ENCODE results near the gene REEP5.

REEP5 gene

GRCh38 chr5:112933651-112934365, 11.8 kb upstream of the REEP5 start:
- in situ Hi-C loops (cut with MboI; ENCODE audit: low sequenced_read_pairs, unreplicated experiment), result no loop called here
- DNase-seq (ENCODE audit: low spot score), result no peak
- TF ChIP-seq CTCF (IDR thresholded peaks at IDR 0.05; ENCODE audit: borderline replicate concordance, control extremely low read depth, extremely low read depth, insufficient read depth, missing control alignments), result no peak

GRCh38 chr5:112933105-112933504, 11.1 kb upstream of the REEP5 start:
- in situ Hi-C loops (cut with MboI; ENCODE audit: low sequenced_read_pairs, unreplicated experiment), result no loop called here
- no peak for TF ChIP-seq CTCF (IDR thresholded peaks at IDR 0.05; ENCODE audit: borderline replicate concordance, control extremely low read depth, extremely low read depth, insufficient read depth, missing control alignments)
- DNase-seq (ENCODE audit: low spot score), result no peak

GRCh38 chr5:112931473-112931872, 9.4 kb upstream of the REEP5 start:
- in situ Hi-C loops (cut with MboI; ENCODE audit: low sequenced_read_pairs, unreplicated experiment), result no loop called here
- DNase-seq (ENCODE audit: low spot score), result no peak
- no peak for TF ChIP-seq CTCF (IDR thresholded peaks at IDR 0.05; ENCODE audit: borderline replicate concordance, control extremely low read depth, extremely low read depth, insufficient read depth, missing control alignments)

- DNase-seq (ENCODE audit: low spot score), result peak; percentile 37
- in situ Hi-C loops (cut with MboI; ENCODE audit: low sequenced_read_pairs, unreplicated experiment), result no loop called here
- no peak for TF ChIP-seq CTCF (IDR thresholded peaks at IDR 0.05; ENCODE audit: borderline replicate concordance, control extremely low read depth, extremely low read depth, insufficient read depth, missing control alignments)
These were observed 8.0 kb upstream of the REEP5 start for GRCh38 chr5:112930082-112930344.

- DNase-seq (ENCODE audit: low spot score), result no peak
- in situ Hi-C loops (cut with MboI; ENCODE audit: low sequenced_read_pairs, unreplicated experiment), result no loop called here
- TF ChIP-seq CTCF (IDR thresholded peaks at IDR 0.05; ENCODE audit: borderline replicate concordance, control extremely low read depth, extremely low read depth, insufficient read depth, missing control alignments), result no peak
These were observed 7.5 kb upstream of the REEP5 start for GRCh38 chr5:112929336-112930081.

- no peak for DNase-seq (ENCODE audit: low spot score)
- TF ChIP-seq CTCF (IDR thresholded peaks at IDR 0.05; ENCODE audit: borderline replicate concordance, control extremely low read depth, extremely low read depth, insufficient read depth, missing control alignments), result no peak
- in situ Hi-C loops (cut with MboI; ENCODE audit: low sequenced_read_pairs, unreplicated experiment), result no loop called here
These were observed 2.0 kb upstream of the REEP5 start for GRCh38 chr5:112923988-112924387.

Data from GM13976 (cell line).